DMS153 treated with DMSO at 0.1 percent for 48 hours (cell line): ENCODE results near the gene TMEM196.
A peak's percentile ranks its signal among the peaks of the same experiment; 100 is the strongest.

Experiments used
- DNase-seq: peaks from one replicate; lab custom pipeline; 2025; ENCODE audit not compliant: unreplicated experiment; lab: John Stamatoyannopoulos, UW

The TMEM196 gene

GRCh38 chr7:19772841-19773760 lies at the start of gene TMEM196:
TMEM196 (minus strand) TSS chr7:19773617; CDS start chr7:19772696, 921 bp downstream.
- DNase-seq = peak; percentile 38

GRCh38 chr7:19816128-19816527 lies 42.7 kb upstream of the TMEM196 start:
- no peak for DNase-seq

GRCh38 chr7:19815546-19815945 lies 42.1 kb upstream of the TMEM196 start:
- DNase-seq = no peak

- no peak for DNase-seq
Observed at GRCh38 chr7:19814776-19815175, 41.4 kb upstream of the TMEM196 start.

- DNase-seq = no peak
Observed at GRCh38 chr7:19811386-19811785, 38.0 kb upstream of the TMEM196 start.

- no peak for DNase-seq
Observed at GRCh38 chr7:19798986-19799385, 25.6 kb upstream of the TMEM196 start.

GRCh38 chr7:19783541-19783940 lies 10.1 kb upstream of the TMEM196 start:
- no peak for DNase-seq

GRCh38 chr7:19776981-19777380 lies 3.6 kb upstream of the TMEM196 start:
- no peak for DNase-seq

- no peak for DNase-seq
Observed at GRCh38 chr7:19775578-19775977, 2.2 kb upstream of the TMEM196 start.

GRCh38 chr7:19772306-19772705 lies 1.1 kb downstream of the TMEM196 start:
- DNase-seq = peak; percentile 29

GRCh38 chr7:19762631-19763030 lies 10.8 kb downstream of the TMEM196 start:
- no peak for DNase-seq

- peak; percentile 66 for DNase-seq
Observed at GRCh38 chr7:19754521-19755116, 18.8 kb downstream of the TMEM196 start.

GRCh38 chr7:19752020-19752419 lies 21.4 kb downstream of the TMEM196 start:
- DNase-seq = no peak

GRCh38 chr7:19749658-19750057 lies 23.8 kb downstream of the TMEM196 start:
- no peak for DNase-seq

- peak; percentile 89 for DNase-seq
Observed at GRCh38 chr7:19747740-19748339, 25.6 kb downstream of the TMEM196 start.

- no peak for DNase-seq
Observed at GRCh38 chr7:19744075-19744474, 29.3 kb downstream of the TMEM196 start.

GRCh38 chr7:19728716-19729115 lies 44.7 kb downstream of the TMEM196 start:
- no peak for DNase-seq

- no peak for DNase-seq
Observed at GRCh38 chr7:19725770-19726169, 47.6 kb downstream of the TMEM196 start.

GRCh38 chr7:19715499-19715898 lies 57.9 kb downstream of the TMEM196 start:
- no peak for DNase-seq

GRCh38 chr7:19713676-19714075 lies 59.7 kb downstream of the TMEM196 start:
- peak; percentile 18 for DNase-seq

GRCh38 chr7:19709249-19709578 lies 64.2 kb downstream of the TMEM196 start:
- no peak for DNase-seq
